Upper lobe of left lung (tissue), 6 donors: ENCODE results near the gene ADCYAP1R1. TPM values are rescaled to one million over a fixed set of nuclear protein-coding genes. Genes with fewer than 3 reads are reported as not detected.
A peak's percentile ranks its signal among the peaks of the same experiment; 100 is the strongest.

ENCODE experiments used
- ATAC-seq, 2 donors: fragments of 200-7000 bp; cut with Tn5 transposase; one replicate each; pipeline ENCODE4 v1.9.1; 2022; ENCODE audit warnings: mild to moderate bottlenecking in 2 of 2, moderate library complexity in 2 of 2; ENCODE audit not compliant: low FRiP score in 2 of 2
- DNase-seq, 2 donors: peaks; one replicate each; pipeline ENCODE4 v3.0.0-alpha.2; 2019 to 2020
- H3K27ac ChIP-seq, 4 donors: fragments of 200-600 bp; sonication (generic); one replicate each; pipeline ENCODE4 v1.5.1; 2016 to 2019
- H3K27me3 ChIP-seq, 4 donors: fragments of 200-600 bp; sonication (generic); one replicate each; pipeline ENCODE4 v1.5.1; 2017 to 2019
- H3K36me3 ChIP-seq, 4 donors: fragments of 200-600 bp; sonication (generic); one replicate each; pipeline ENCODE4 v1.5.1; 2016 to 2019
- H3K4me1 ChIP-seq, 4 donors: fragments of 200-600 bp; sonication (generic); one replicate each; pipeline ENCODE4 v1.5.1; 2018 to 2019
- H3K4me3 ChIP-seq, 4 donors: fragments of 200-600 bp; sonication (generic); one replicate each; pipeline ENCODE4 v1.5.1; 2017 to 2019; ENCODE audit warnings: mild to moderate bottlenecking in 2 of 4, moderate library complexity in 1 of 4
- H3K9me3 ChIP-seq, 4 donors: fragments of 200-600 bp; sonication (generic); one replicate each; pipeline ENCODE4 v1.5.1; 2018 to 2019
- EP300 ChIP-seq, 4 donors: sonication (generic); formaldehyde crosslinking; IDR thresholded peaks; one replicate each; pipeline ENCODE4 v1.5.1; 2017; ENCODE audit warnings: antibody characterized with exemption in 4 of 4, control low read depth in 2 of 4
- POLR2A ChIP-seq, 4 donors: fragments of 450-650 bp; IDR thresholded peaks; one replicate each; pipeline ENCODE4 v1.5.1; 2016 to 2017; ENCODE audit warnings: antibody characterized with exemption in 4 of 4, mild to moderate bottlenecking in 2 of 4
- POLR2AphosphoS5 ChIP-seq, 2 donors: sonication (generic); formaldehyde crosslinking; IDR thresholded peaks; one replicate each; pipeline ENCODE4 v1.5.1; 2017; ENCODE audit warnings: antibody characterized with exemption in 2 of 2
- WGBS, 2 donors: methylation state at CpG; one replicate each; pipeline ENCODE4 v1.1.5; 2017 to 2018; 5-methylcytosine and 5-hydroxymethylcytosine counted together
- total RNA-seq, 6 donors: library from RNA; depleted of rRNA in 4 of 6; stranded (reverse); fragments of >200 nt in 4 of 6; gene quantifications; one replicate each; pipeline versions ENCODE4 v1.1.0 to v1.2.1, GENCODE V29; 2016 to 2021
- TF ChIP-seq, protein P1 (sequence below), 6 experiments: fragments of 450-650 bp in 4 of 6; fragments of 200-600 bp in 2 of 6; sonication (generic) in 2 of 6; IDR thresholded peaks; one replicate each; pipeline ENCODE4 v1.5.1; 2016 to 2019; ENCODE audit warnings: antibody characterized with exemption in 6 of 6
- donor health status: DM: no; HTN: no; CAD: no; lungs with moderate emphysema.
- donor health status: DM: no; HTN: yes; CAD: no; lungs with severe emphysema.

Gene ADCYAP1R1
- total RNA-seq, 6 donors from 2014 or later, result under 0.01 to 1.3 (median 0.13) TPM

DNA sequence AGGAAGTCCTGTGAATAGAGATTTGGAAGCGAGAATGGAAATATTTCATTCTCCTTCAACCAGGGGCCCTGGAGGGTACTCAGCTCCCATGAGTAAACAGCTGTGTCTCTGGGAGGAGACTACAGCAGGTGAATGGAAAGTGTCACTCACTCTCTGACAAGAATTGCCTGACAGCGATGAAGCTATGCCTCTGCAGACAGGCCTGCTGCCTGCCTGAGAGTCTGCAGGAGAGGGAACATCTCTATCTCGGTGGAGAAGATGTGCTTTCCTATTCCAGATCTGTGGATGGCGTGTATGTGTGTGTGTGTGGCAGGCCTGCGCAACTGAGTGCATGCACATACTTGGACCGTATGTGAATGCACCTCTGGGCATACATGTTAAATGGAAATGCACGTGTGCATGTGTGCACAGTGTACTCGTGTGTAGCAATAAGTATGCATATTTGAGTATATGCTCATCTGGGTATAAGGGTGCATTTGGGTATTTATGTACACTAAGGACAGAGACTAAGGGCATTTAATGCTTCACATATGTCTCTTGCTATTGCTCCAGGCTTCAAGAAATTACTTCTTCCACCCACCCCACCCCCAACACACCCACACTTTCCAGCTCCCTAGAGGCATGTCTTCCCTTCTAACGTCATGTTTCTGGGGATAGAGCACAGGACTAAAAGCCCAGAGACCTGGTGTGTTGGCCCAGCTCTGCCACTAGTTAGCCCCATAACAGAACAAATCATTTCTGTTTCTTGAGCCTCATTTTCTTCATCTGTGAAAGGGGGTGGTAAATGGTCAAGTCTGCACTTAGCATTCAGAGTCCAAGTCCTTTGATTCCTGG, 4.6 kb upstream of the ADCYAP1R1 start:
- 77 to 85% methylated on average over 9 of the region's 9 CpGs for WGBS, 2 donors
- no peak for TF ChIP-seq EP300 (IDR thresholded peaks at IDR 0.05)
- peaks cover 0 to 13% (median 3%) of the 10 kb centered on the region in 4 donors for H3K27me3 ChIP-seq

DNA sequence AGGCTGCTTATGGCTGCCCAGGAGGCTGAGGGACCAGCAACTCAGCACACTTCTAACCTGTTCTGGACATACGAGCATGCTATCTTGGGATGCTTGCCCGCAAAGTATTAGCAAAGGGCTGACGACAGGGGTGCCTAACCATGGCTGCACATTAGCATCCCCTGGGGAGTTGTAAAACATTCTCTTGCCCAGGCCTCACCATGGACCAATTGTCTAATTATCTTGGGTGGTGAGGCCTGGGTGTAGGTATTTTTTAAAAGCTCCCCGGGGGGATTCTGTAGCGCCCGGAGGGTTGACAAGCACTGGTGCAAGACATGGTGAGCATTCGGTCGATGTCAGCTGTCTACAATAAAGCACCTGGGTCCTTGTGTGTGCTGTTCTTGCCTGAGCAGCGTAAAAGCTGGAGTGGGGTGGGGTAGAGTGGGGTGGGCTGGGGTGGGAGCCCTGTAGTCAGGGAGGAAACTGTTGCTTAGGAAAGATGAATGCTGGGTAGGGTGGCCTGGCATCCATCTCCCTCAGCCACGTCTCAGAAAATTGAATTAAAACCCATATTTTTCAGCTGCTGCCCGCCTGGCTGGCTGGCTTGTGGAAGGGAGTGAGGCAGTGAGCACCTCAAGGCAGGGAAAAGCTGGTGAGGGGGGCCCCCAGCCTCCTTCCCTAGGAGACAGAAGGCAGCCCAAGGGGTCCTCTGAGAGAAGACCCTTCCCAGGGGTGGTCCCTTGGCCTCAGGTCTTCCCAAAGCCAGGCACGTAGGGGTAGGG, 2.9 kb upstream of the ADCYAP1R1 start:
- TF ChIP-seq EP300 (IDR thresholded peaks at IDR 0.05), result no peak
- no peak for TF ChIP-seq POLR2A (IDR thresholded peaks at IDR 0.05)
- TF ChIP-seq POLR2AphosphoS5 (IDR thresholded peaks at IDR 0.05), result no peak
- TF ChIP-seq, protein P1, sequence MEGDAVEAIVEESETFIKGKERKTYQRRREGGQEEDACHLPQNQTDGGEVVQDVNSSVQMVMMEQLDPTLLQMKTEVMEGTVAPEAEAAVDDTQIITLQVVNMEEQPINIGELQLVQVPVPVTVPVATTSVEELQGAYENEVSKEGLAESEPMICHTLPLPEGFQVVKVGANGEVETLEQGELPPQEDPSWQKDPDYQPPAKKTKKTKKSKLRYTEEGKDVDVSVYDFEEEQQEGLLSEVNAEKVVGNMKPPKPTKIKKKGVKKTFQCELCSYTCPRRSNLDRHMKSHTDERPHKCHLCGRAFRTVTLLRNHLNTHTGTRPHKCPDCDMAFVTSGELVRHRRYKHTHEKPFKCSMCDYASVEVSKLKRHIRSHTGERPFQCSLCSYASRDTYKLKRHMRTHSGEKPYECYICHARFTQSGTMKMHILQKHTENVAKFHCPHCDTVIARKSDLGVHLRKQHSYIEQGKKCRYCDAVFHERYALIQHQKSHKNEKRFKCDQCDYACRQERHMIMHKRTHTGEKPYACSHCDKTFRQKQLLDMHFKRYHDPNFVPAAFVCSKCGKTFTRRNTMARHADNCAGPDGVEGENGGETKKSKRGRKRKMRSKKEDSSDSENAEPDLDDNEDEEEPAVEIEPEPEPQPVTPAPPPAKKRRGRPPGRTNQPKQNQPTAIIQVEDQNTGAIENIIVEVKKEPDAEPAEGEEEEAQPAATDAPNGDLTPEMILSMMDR (IDR thresholded peaks at IDR 0.05), result no peak
- Histone ChIP-seq H3K4me1 (peaks cover 4 to 13% (median 7%) of the 10 kb centered on the region in 4 donors), H3K36me3 (no peaks in the 10 kb centered on the region), H3K27me3 (peaks cover 0 to 23% (median 8%) of the 10 kb centered on the region in 4 donors), H3K27ac (no peak overlapping the region), H3K9me3 (no peaks in the 10 kb centered on the region), H3K4me3 (no peak overlapping the region)
- DNase-seq (no peak), ATAC-seq (no peak)
- 85 to 88% methylated on average over 10 to 12 of the region's 12 CpGs for WGBS, 2 donors

More for the DNA sequence above, 4.6 kb upstream of the ADCYAP1R1 start:
- ATAC-seq (no peak), DNase-seq (no peak)
- Histone ChIP-seq H3K9me3 (no peaks in the 10 kb centered on the region), H3K4me1 (peaks cover 1 to 7% (median 3%) of the 10 kb centered on the region in 4 donors), H3K36me3 (no peaks in the 10 kb centered on the region), H3K4me3 (no peak overlapping the region), H3K27ac (no peak overlapping the region)

DNA sequence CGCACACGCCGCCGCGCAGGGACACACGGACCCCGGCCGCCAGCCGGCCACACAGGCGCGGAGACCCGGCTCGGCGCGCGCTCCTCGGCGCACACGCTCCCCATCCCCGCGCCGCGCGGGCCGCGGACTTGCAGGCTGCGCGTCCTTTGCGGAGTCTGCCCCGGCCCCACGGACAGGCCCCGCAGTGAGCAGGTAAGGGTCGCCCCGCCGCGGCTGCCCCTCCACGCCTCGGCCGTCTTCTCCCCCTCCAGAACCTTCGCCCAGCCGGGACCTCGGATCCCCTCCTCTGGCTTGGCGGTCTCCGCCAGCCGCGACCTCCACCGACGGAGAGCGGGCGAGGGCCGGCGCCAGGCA, 356 bp downstream of the ADCYAP1R1 start:
- no peak for TF ChIP-seq POLR2AphosphoS5 (IDR thresholded peaks at IDR 0.05)
- no peak for TF ChIP-seq EP300 (IDR thresholded peaks at IDR 0.05)
- H3K4me3 ChIP-seq, result peak overlapping the region in 3 of 4 donors; percentile 27 to 36 (median 34)
- H3K36me3 ChIP-seq, result no peaks in the 10 kb centered on the region
- H3K27ac ChIP-seq, result no peak overlapping the region
- H3K4me1 ChIP-seq, result peaks cover 4 to 13% (median 7%) of the 10 kb centered on the region in 4 donors
- H3K9me3 ChIP-seq, result no peaks in the 10 kb centered on the region
- peaks cover 0 to 23% (median 8%) of the 10 kb centered on the region in 4 donors for H3K27me3 ChIP-seq
- no peak for ATAC-seq
- DNase-seq, result peak in 1 of 2 donors; percentile 83
- 0 to 4% methylated on average over 9 to 12 of the region's 52 CpGs for WGBS, 2 donors

DNA sequence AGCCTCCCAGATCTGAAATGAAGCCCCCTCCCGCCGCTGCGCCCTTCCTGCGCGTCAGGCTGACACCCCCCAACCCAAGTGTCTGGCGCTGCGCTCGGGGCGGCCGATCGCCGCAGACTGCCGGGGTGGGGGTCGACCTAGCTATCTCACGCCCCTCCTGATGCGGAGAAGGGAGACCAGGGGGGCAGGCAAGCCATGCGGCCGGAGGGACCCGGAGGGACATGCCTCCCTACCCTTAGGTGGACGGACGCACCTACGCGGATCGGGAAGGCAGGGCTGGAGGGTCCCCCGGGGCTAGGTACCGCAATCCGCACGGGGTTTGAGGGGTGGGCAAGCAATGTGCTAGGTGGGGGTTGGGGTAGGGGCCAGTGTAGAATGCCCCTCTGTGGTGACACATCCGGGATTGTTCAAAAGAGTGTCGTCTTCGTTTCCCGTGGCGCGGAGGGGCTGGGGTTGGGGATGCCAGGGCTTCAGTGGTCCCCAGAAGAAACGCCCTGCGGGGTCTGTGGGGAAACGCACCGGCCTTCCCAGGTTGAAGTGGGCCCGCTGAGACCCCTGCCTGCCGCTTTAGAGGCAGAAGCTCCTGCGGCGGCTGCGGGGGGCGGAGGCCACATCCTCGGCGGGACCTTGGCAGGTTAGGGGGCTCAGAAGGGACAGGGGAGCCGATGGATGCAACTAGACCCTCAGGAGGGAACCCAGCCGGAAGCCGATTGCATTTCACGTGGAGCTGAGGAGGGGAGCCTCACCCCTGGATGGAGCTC, 913 bp downstream of the ADCYAP1R1 start:
- no peaks in the 10 kb centered on the region for H3K36me3 ChIP-seq
- TF ChIP-seq POLR2A (IDR thresholded peaks at IDR 0.05) (no peak), POLR2AphosphoS5 (IDR thresholded peaks at IDR 0.05) (no peak), EP300 (IDR thresholded peaks at IDR 0.05) (no peak)
- TF ChIP-seq, protein P1 (IDR thresholded peaks at IDR 0.05), result no peak
- H3K4me1 ChIP-seq, result peaks cover 4 to 13% (median 7%) of the 10 kb centered on the region in 4 donors
- H3K27me3 ChIP-seq, result peaks cover 0 to 23% (median 8%) of the 10 kb centered on the region in 4 donors
- peak overlapping the region in 3 of 4 donors; percentile 27 to 36 (median 34) for H3K4me3 ChIP-seq
- peak in 1 of 2 donors; percentile 57 for DNase-seq
- H3K9me3 ChIP-seq, result no peaks in the 10 kb centered on the region
- no peak overlapping the region for H3K27ac ChIP-seq
- WGBS, 2 donors, result 6 to 12% methylated on average over 28 to 32 of the region's 50 CpGs
- ATAC-seq, result no peak

DNA sequence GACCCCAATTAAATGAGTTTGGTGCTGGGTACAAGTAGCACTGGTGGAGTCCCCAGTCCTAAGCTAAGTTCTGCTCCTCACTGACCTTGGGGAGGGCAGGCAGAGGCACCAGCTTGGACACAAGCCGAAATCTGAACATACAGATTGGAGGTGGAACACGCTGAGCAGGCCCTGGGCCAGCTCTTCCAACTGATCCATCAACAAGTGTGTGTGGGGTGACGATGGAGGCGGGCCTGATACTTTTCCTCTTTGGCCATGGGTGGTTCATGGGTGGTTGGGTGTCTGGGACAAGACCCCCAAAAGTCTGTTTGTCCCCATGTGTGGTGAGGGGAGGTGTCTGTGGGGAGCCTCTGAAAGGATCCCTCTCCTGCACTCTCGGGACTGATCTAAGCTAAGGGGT, 1.9 kb downstream of the ADCYAP1R1 start:
- 83 to 84% methylated on average over 5 of the region's 5 CpGs for WGBS, 2 donors
- no peak for ATAC-seq
- H3K4me1 ChIP-seq, result peaks cover 4 to 13% (median 7%) of the 10 kb centered on the region in 4 donors
- H3K4me3 ChIP-seq, result no peak overlapping the region
- DNase-seq, result no peak
- H3K9me3 ChIP-seq, result no peaks in the 10 kb centered on the region
- H3K27me3 ChIP-seq, result peaks cover 0 to 23% (median 8%) of the 10 kb centered on the region in 4 donors
- no peak overlapping the region for H3K27ac ChIP-seq
- no peaks in the 10 kb centered on the region for H3K36me3 ChIP-seq
- TF ChIP-seq POLR2AphosphoS5 (IDR thresholded peaks at IDR 0.05), result no peak
- no peak for TF ChIP-seq EP300 (IDR thresholded peaks at IDR 0.05)
- TF ChIP-seq POLR2A (IDR thresholded peaks at IDR 0.05), result no peak
- TF ChIP-seq, protein P1 (IDR thresholded peaks at IDR 0.05), result no peak
